PFSK-1 (cell line): ENCODE measurements around the gene GFOD1.

ENCODE experiments used
- FOXP2 ChIP-seq: optimal IDR thresholded peaks from 2 replicates; pipeline ENCODE3; 2011; ENCODE audit warnings: borderline replicate concordance, control low read depth, inconsistent platforms; ENCODE audit not compliant: insufficient read depth; ENCODE audit errors: extremely low read length, extremely low read depth
- POLR2AphosphoS5 ChIP-seq: IDR thresholded peaks from 2 replicates; pipeline ENCODE4 v1.6.1; 2012; ENCODE audit warnings: low read depth, mild to moderate bottlenecking, control low read depth, low read length, moderate library complexity
- REST ChIP-seq, 2 experiments: IDR thresholded peaks; 2 replicates each; pipeline versions ENCODE4 v1.6.1 to v1.8.0; 2011 to 2012; ENCODE audit warnings: low read depth in 2 of 2, low read length in 2 of 2, control low read depth in 1 of 2, inconsistent platforms in 1 of 2, mild to moderate bottlenecking in 1 of 2, moderate library complexity in 1 of 2; ENCODE audit not compliant: insufficient read depth in 1 of 2
- SIN3A ChIP-seq: IDR thresholded peaks from 2 replicates; pipeline ENCODE4 v1.6.1; 2012; ENCODE audit warnings: mild to moderate bottlenecking, low read length, moderate library complexity, borderline replicate concordance; ENCODE audit not compliant: insufficient read depth
- TAF1 ChIP-seq: IDR thresholded peaks from 2 replicates; pipeline ENCODE4 v1.6.1; 2012; ENCODE audit warnings: low read length, control low read depth, borderline replicate concordance; ENCODE audit not compliant: insufficient read depth

The GFOD1 gene

DNA sequence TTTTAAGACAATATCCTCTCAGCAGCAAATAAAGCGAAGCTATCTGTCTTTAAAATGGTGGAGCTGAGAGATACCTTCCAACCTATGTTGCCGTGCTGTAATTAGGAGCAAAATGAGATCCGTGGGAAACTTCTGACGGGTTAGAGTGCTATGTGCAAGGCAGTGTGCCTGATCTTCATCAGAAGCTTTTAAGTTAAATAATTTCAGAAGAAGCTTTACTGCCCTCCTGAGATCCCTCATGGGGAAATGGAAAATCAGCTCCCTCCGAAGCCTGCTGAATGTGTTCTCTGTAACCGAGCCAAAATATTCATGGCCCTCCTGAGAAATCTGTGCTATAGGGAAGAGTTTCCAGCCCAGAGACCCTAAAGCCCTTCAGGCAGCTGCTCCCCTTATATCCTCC lies 115.3 kb downstream of the GFOD1 start:
- no peak for TF ChIP-seq REST (IDR thresholded peaks at IDR 0.05; ENCODE audit: insufficient read depth in 1 of 2, low read depth in 2 of 2, low read length in 2 of 2)
- TF ChIP-seq SIN3A, result no peak
- no peak for TF ChIP-seq POLR2AphosphoS5
- no peak for TF ChIP-seq FOXP2
- TF ChIP-seq TAF1, result no peak

- no peak for TF ChIP-seq REST (IDR thresholded peaks at IDR 0.05; ENCODE audit: insufficient read depth in 1 of 2, low read depth in 2 of 2, low read length in 2 of 2)
- TF ChIP-seq SIN3A, result no peak
- TF ChIP-seq TAF1, result no peak
- TF ChIP-seq POLR2AphosphoS5, result no peak
- no peak for TF ChIP-seq FOXP2
These were observed 115.9 kb downstream of the GFOD1 start for GRCh38 chr6:13371421-13372072.

- TF ChIP-seq FOXP2 (no peak), TAF1 (no peak), SIN3A (no peak), POLR2AphosphoS5 (no peak), REST (IDR thresholded peaks at IDR 0.05; ENCODE audit: insufficient read depth in 1 of 2, low read depth in 2 of 2, low read length in 2 of 2) (no peak)
These were observed 116.8 kb downstream of the GFOD1 start for GRCh38 chr6:13370623-13371022.

- TF ChIP-seq FOXP2, result no peak
- no peak for TF ChIP-seq REST (IDR thresholded peaks at IDR 0.05; ENCODE audit: insufficient read depth in 1 of 2, low read depth in 2 of 2, low read length in 2 of 2)
- TF ChIP-seq SIN3A, result no peak
- no peak for TF ChIP-seq TAF1
- TF ChIP-seq POLR2AphosphoS5, result no peak
These were observed 117.8 kb downstream of the GFOD1 start for GRCh38 chr6:13369591-13369990.

- TF ChIP-seq REST (IDR thresholded peaks at IDR 0.05; ENCODE audit: insufficient read depth in 1 of 2, low read depth in 2 of 2, low read length in 2 of 2) (no peak), FOXP2 (no peak), TAF1 (no peak), SIN3A (no peak), POLR2AphosphoS5 (no peak)
These were observed 118.7 kb downstream of the GFOD1 start for GRCh38 chr6:13368731-13369115.
